ENCODE data around the gene RNF133.

The RNF133 gene

GRCh38 chr7:122709930-122710646 is 11.2 kb upstream of the RNF133 start:
- TF ChIP-seq FOXP2 (optimal IDR thresholded peaks at IDR 0.05; ENCODE audit: borderline replicate concordance, extremely low read depth, extremely low read length, insufficient read depth) (no peak), REST (IDR thresholded peaks at IDR 0.05; ENCODE audit: insufficient read depth in 1 of 2, low read depth in 2 of 2, low read length in 2 of 2) (no peak), POLR2AphosphoS5 (IDR thresholded peaks at IDR 0.05; ENCODE audit: low read depth, low read length) (no peak), TAF1 (IDR thresholded peaks at IDR 0.05; ENCODE audit: borderline replicate concordance, insufficient read depth, low read length) (no peak), SIN3A (IDR thresholded peaks at IDR 0.05; ENCODE audit: borderline replicate concordance, insufficient read depth, low read length) (no peak)

GRCh38 chr7:122706836-122707235 is 7.9 kb upstream of the RNF133 start:
- TF ChIP-seq REST (IDR thresholded peaks at IDR 0.05; ENCODE audit: insufficient read depth in 1 of 2, low read depth in 2 of 2, low read length in 2 of 2) (no peak), FOXP2 (optimal IDR thresholded peaks at IDR 0.05; ENCODE audit: borderline replicate concordance, extremely low read depth, extremely low read length, insufficient read depth) (no peak), POLR2AphosphoS5 (IDR thresholded peaks at IDR 0.05; ENCODE audit: low read depth, low read length) (no peak), SIN3A (IDR thresholded peaks at IDR 0.05; ENCODE audit: borderline replicate concordance, insufficient read depth, low read length) (no peak), TAF1 (IDR thresholded peaks at IDR 0.05; ENCODE audit: borderline replicate concordance, insufficient read depth, low read length) (no peak)

DNA sequence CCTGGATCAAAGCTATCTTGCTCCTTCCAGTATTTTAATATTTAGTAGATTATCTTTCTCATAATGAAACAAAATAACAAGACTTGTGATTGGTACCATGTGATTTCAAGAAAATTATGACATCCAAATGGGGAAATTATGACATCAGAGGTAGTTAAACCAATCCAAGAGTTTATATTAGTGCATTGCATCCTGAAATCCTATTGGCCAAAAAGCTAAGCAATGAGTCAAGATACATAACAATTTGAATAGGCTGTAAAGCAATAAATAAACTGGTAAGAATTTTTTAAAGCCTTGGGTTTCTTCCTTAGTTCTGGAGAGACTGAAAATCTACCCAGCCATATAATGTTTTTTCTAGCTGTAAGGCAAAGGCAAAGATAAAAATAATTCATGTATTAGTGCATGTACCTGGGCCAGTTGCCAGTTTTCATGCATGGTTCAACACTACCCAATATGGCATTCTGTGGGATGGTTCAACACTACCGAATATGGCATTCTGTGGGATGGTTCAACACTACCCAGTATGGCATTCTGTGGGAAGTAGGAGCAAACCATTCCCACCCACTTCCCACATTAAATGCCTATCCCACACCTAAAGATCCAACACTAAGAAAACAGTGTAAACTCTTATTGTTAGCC is 4.1 kb upstream of the RNF133 start, which contains the start of gene RNF148:
Gene RNF148 (minus strand): TSS at position 51 of the 639 bp plus-strand sequence. CDS start 172 bp downstream, outside the sequence.
- TF ChIP-seq POLR2AphosphoS5 (IDR thresholded peaks at IDR 0.05; ENCODE audit: low read depth, low read length), result no peak
- TF ChIP-seq SIN3A (IDR thresholded peaks at IDR 0.05; ENCODE audit: borderline replicate concordance, insufficient read depth, low read length), result no peak
- no peak for TF ChIP-seq TAF1 (IDR thresholded peaks at IDR 0.05; ENCODE audit: borderline replicate concordance, insufficient read depth, low read length)
- TF ChIP-seq REST (IDR thresholded peaks at IDR 0.05; ENCODE audit: insufficient read depth in 1 of 2, low read depth in 2 of 2, low read length in 2 of 2), result no peak
- TF ChIP-seq FOXP2 (optimal IDR thresholded peaks at IDR 0.05; ENCODE audit: borderline replicate concordance, extremely low read depth, extremely low read length, insufficient read depth), result no peak

DNA sequence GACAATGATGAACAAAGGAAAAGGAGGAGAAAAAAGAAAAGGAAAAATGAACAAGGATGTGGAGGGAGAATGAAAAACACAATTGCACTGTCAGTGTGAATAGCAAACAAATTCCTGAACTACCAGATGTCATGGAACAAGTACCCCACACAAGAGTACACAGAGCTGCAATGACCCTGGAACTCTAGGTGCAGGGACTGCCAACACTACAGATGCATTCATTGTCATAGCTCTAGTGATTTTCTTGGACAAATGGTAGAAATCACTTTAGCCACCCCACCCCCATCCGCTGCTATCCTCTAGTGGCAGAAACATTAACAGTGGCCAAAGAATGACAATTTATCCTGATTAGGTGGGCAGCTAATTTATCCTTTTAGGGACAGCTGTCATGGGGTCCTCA is 3.1 kb downstream of the RNF133 start:
- TF ChIP-seq SIN3A (IDR thresholded peaks at IDR 0.05; ENCODE audit: borderline replicate concordance, insufficient read depth, low read length) (no peak), TAF1 (IDR thresholded peaks at IDR 0.05; ENCODE audit: borderline replicate concordance, insufficient read depth, low read length) (no peak), POLR2AphosphoS5 (IDR thresholded peaks at IDR 0.05; ENCODE audit: low read depth, low read length) (no peak), FOXP2 (optimal IDR thresholded peaks at IDR 0.05; ENCODE audit: borderline replicate concordance, extremely low read depth, extremely low read length, insufficient read depth) (no peak), REST (IDR thresholded peaks at IDR 0.05; ENCODE audit: insufficient read depth in 1 of 2, low read depth in 2 of 2, low read length in 2 of 2) (no peak)

All from PFSK-1 (cell line).